Liver (tissue), 3 donors: ENCODE results near the gene ITGB4.

Experiments used
- JUND ChIP-seq, 2 donors: IDR thresholded peaks; 2 replicates each; pipeline ENCODE4 v1.6.1; 2016; ENCODE audit warnings: antibody characterized with exemption in 2 of 2
- RAD21 ChIP-seq, 2 donors: IDR thresholded peaks; 2 replicates each; pipeline ENCODE4 v1.6.1; 2016; ENCODE audit warnings: antibody characterized with exemption in 2 of 2, mild to moderate bottlenecking in 2 of 2
- RXRA ChIP-seq, 2 donors: IDR thresholded peaks; 2 replicates each; pipeline ENCODE4 v1.6.1; 2017 to 2018; ENCODE audit warnings: antibody characterized with exemption in 2 of 2, mild to moderate bottlenecking in 1 of 2
- SP1 ChIP-seq: IDR thresholded peaks from 2 replicates; pipeline ENCODE4 v1.6.1; 2018; ENCODE audit warnings: antibody characterized with exemption, mild to moderate bottlenecking
- YY1 ChIP-seq: IDR thresholded peaks from 2 replicates; pipeline ENCODE4 v1.6.1; 2016; ENCODE audit warnings: antibody characterized with exemption, mild to moderate bottlenecking
- TF ChIP-seq, protein P1 (sequence below): fragments of 150-350 bp; IDR thresholded peaks from 2 replicates; pipeline ENCODE4 v1.5.1; 2017; ENCODE audit warnings: improper control_type of control experiment, low read depth, low read length; ENCODE audit not compliant: missing input control
- TF ChIP-seq, protein P2 (sequence below): IDR thresholded peaks from 2 replicates; pipeline ENCODE4 v1.6.1; 2016; ENCODE audit warnings: antibody characterized with exemption
- TF ChIP-seq, protein P3 (sequence below): IDR thresholded peaks from 2 replicates; pipeline ENCODE4 v1.6.1; 2016; ENCODE audit warnings: antibody characterized with exemption
- donor health status: healthy.
- donor health status: healthy.

DNA sequence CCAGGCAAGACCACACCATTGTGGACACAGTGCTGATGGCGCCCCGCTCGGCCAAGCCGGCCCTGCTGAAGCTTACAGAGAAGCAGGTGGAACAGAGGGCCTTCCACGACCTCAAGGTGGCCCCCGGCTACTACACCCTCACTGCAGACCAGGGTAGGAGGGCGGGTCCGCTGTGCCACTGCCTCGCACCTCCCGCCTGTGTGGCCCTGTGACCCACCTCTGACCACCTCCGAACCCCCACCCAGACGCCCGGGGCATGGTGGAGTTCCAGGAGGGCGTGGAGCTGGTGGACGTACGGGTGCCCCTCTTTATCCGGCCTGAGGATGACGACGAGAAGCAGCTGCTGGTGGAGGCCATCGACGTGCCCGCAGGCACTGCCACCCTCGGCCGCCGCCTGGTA, 21.1 kb downstream of the ITGB4 start:
- TF ChIP-seq, protein P1, sequence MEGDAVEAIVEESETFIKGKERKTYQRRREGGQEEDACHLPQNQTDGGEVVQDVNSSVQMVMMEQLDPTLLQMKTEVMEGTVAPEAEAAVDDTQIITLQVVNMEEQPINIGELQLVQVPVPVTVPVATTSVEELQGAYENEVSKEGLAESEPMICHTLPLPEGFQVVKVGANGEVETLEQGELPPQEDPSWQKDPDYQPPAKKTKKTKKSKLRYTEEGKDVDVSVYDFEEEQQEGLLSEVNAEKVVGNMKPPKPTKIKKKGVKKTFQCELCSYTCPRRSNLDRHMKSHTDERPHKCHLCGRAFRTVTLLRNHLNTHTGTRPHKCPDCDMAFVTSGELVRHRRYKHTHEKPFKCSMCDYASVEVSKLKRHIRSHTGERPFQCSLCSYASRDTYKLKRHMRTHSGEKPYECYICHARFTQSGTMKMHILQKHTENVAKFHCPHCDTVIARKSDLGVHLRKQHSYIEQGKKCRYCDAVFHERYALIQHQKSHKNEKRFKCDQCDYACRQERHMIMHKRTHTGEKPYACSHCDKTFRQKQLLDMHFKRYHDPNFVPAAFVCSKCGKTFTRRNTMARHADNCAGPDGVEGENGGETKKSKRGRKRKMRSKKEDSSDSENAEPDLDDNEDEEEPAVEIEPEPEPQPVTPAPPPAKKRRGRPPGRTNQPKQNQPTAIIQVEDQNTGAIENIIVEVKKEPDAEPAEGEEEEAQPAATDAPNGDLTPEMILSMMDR = no peak
- TF ChIP-seq SP1 = no peak
- TF ChIP-seq RAD21 (IDR thresholded peaks at IDR 0.05) = no peak
- TF ChIP-seq, protein P2, sequence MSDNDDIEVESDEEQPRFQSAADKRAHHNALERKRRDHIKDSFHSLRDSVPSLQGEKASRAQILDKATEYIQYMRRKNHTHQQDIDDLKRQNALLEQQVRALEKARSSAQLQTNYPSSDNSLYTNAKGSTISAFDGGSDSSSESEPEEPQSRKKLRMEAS = no peak
- no peak for TF ChIP-seq JUND (IDR thresholded peaks at IDR 0.05)
- TF ChIP-seq YY1 = no peak
- TF ChIP-seq RXRA (IDR thresholded peaks at IDR 0.05) = no peak
- TF ChIP-seq, protein P3, sequence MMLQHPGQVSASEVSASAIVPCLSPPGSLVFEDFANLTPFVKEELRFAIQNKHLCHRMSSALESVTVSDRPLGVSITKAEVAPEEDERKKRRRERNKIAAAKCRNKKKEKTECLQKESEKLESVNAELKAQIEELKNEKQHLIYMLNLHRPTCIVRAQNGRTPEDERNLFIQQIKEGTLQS = no peak
